Medulla oblongata (tissue), 1 donor: ENCODE measurements around the gene LAMB3.

Experiments used
- DNase-seq: peaks from one replicate; pipeline ENCODE4 v3.0.0-alpha.2; 2015; ENCODE audit errors: extremely low spot score

The LAMB3 gene

GRCh38 chr1:209598227-209598626, 54.0 kb downstream of the LAMB3 start:
- no peak for DNase-seq

DNA sequence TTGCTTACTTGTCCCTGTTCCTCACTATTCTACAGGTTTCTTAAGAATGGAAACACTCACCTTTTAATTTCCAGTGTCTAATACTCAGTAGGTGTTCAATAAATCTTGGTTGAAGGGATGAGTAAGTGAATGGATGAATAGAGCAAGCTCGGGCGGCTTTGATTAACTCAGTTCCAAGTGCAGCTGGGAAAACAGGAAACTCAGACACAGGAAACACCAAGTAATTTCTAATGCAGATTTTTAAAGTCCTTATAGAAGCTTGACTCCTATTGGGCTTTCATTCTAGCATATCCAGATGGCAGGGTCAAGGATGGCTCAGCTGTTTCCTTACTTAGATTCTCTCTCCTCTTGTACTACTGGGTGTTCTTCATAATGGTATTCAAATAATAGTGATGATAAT, 54.7 kb downstream of the LAMB3 start:
- no peak for DNase-seq

DNA sequence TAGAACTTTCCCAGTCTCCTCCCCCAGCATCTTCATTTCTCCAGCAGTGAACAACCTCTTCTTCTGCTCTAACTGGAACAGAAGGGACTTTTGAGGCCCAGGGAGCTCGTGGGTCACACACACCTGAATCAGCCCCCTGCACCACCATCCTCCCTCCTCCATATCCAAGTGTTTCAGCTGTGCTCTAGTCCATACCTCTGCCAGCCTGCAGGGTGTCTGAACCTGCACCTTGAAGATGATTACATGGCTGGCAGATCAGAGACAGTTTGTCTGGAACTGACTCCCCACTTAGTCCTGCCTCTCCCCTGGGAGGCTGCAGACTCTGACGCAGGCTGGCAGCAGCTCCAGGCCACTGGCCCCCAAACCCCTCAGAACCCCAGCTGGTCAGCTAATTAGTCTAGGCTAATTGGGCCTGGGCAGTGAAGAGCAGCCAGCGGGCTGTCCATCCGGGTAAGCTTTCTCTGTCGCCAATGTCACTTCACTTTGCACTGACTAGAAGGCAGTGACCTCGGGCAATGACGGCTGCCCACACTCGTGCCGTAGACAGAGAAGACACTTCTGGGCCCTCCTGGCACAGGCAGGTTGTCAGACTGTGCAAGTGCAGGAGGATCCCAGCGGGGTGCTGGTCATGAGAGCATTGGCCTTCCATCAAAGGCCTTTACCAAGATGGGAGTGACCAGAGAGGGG, 56.5 kb downstream of the LAMB3 start:
- no peak for DNase-seq

DNA sequence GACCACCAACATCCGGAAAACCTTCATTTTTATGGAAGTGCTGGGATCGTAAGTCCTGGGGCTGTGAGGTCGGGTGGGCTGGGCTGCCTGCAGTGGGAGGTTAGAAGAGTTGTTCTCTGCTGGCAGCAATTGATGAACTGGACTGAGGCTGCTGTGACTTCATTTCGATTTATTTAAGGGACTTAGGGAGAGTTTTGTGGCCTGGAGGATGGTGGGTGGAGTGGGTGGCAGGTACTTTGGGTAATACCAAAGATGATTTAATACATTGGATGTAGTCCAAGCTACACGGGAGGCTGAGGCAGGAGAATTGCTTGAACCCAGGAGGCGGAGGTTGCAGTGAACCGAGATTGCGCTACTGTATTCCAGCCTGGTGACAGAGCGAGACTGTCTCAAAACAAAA, 57.2 kb downstream of the LAMB3 start:
- DNase-seq = no peak

- no peak for DNase-seq
Observed at GRCh38 chr1:209594440-209594839, 57.8 kb downstream of the LAMB3 start.

- DNase-seq = no peak
Observed at GRCh38 chr1:209593747-209594146, 58.5 kb downstream of the LAMB3 start.

- DNase-seq = peak; percentile 37
Observed at GRCh38 chr1:209590405-209590804, 61.8 kb downstream of the LAMB3 start.

- no peak for DNase-seq
Observed at GRCh38 chr1:209589863-209590262, 62.4 kb downstream of the LAMB3 start.

DNA sequence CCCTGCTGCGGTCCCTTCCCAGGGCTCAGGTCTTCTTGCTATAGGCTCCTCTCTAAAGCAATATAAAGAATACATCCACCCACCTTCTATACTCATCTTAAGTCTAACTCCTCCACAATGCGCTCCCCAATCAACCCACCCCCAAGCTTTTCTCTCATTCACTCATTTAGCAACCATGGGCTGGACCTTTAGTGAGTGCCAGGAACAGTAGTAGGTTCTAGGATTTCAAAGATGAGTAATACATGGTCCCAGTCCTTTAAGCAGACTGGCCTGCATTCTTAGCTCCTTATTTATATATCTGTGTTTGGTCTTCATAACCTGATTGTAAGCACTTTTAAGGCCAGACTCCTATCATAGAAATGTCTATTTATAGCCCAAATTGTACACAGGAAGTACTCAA, 62.8 kb downstream of the LAMB3 start:
- no peak for DNase-seq

DNA sequence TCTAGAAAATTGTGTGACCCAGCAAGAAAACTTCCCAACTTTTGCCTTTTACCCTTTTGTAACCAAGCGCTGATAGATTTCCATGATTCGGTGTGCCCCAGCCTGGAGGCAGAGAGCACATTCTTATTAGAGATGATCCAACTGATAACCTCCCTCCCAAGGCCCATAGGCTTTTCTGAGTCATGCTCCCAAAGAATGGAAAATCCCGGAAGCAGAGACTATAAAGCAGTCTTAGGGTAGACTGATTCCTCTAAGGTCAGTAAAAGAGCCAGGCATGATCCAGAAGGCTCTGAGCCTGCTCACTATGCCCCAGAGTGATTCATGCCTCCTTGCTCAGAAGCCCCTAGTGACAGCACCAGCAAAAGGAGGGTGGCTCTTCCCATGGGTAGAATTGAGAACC, 64.4 kb downstream of the LAMB3 start:
- no peak for DNase-seq

- DNase-seq = no peak
Observed at GRCh38 chr1:209586221-209586740, 65.9 kb downstream of the LAMB3 start.

DNA sequence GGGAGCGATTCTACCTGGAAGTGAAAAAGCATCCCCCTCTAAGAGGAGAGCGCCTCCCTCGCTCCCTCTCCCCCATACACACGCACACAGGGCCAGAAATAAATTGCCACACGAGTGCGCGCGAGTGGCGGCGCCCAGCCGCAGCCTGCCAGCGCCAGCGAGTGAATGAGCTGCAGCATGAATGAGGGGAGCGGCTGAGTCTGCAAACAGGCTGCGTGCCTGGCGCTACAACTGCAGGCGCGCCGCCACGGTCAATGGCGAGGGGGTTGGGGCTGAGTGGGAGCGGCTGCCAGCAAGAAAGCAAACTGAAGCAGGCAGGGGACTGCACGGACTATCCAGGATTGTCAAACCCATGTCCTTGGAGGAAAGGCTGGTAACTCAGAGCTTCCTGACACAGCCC, 66.6 kb downstream of the LAMB3 start:
- peak; percentile 60 for DNase-seq

GRCh38 chr1:209585197-209585596, 67.0 kb downstream of the LAMB3 start:
- no peak for DNase-seq

DNA sequence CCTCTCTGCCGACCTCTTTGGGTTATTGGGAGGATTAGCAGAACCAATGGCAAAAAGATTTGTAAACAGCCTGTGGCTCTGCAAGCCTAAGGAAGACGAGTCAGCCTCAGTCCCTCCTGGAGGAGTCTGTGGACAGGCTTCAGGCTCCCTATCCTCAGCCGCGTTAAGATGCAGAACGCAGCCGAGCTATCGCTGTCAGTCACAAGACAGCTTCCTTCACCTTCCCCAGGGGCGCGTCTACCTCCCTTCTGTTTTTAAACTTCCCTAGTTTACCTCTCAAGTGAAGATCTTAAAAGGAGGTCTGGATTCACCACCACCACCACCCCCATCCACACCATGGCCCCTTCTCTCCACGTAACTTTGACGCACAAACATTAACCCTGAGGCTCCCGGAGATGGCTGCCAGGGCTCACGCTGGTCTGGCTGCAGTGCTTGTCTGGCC, 68.0 kb downstream of the LAMB3 start:
- DNase-seq = no peak

DNA sequence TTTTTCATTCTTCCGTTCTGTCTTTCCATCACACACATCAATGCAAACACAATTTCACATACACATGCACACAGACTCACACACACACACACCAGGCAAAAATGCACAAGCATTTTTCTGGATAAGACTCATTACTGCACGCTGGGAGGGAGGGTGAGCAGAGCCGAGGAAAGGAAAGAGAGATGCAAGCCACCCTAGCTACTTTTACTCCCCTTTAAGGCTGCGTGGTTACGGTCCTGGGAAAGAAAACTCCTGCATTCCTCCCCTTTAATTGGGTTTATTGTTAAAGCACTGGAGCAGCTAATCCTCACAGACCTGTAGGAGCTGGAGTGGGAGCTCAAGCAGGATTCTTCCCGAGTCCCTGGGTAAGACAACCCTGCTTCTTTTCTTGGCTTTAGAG, 68.8 kb downstream of the LAMB3 start, which contains the start of gene CAMK1G:
Gene CAMK1G (plus strand): TSS at position 307 of the 400 bp plus-strand sequence. CDS start 11,270 bp downstream, outside the sequence.
- DNase-seq = peak; percentile 13

DNA sequence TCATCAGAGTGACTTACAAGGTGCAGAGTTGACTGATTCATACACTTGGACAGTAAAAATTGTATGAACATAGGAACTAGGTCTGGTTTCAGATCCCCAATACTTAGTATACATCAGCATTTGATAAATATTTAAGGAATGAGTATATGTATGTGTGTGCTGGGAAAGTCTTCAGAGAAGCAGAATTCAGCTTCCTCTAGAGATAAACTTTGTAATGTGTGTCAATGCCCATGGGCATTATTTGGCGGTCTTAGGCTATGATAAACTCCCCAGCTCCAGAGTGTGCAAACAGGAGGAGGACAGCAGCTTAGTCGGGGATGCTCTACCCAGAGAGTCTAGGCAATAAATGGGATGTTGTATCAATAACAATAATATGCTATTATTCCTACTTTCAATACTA, 71.6 kb downstream of the LAMB3 start:
- no peak for DNase-seq

- no peak for DNase-seq
Observed at GRCh38 chr1:209577346-209577745, 74.9 kb downstream of the LAMB3 start.

GRCh38 chr1:209576392-209577197, 75.6 kb downstream of the LAMB3 start:
- peak; percentile 92 for DNase-seq

DNA sequence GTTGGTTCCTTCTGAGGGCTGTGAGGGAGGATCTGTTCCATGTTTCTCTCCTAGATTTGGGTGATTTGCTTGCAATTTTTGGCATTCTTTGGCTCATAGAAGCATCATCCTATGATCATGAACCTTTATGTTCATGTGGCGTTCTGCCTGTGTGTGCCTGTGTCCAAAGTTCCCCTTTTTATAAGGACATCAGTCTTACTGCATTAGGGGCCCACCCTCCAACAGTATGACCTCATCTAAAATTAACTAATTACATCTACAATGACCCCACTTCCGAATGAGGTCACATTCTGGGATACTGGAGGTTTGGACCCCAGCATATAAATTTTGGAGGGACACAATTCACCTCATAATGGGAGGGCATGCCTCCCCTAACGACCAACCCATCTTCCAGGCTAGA, 81.5 kb downstream of the LAMB3 start:
- no peak for DNase-seq

DNA sequence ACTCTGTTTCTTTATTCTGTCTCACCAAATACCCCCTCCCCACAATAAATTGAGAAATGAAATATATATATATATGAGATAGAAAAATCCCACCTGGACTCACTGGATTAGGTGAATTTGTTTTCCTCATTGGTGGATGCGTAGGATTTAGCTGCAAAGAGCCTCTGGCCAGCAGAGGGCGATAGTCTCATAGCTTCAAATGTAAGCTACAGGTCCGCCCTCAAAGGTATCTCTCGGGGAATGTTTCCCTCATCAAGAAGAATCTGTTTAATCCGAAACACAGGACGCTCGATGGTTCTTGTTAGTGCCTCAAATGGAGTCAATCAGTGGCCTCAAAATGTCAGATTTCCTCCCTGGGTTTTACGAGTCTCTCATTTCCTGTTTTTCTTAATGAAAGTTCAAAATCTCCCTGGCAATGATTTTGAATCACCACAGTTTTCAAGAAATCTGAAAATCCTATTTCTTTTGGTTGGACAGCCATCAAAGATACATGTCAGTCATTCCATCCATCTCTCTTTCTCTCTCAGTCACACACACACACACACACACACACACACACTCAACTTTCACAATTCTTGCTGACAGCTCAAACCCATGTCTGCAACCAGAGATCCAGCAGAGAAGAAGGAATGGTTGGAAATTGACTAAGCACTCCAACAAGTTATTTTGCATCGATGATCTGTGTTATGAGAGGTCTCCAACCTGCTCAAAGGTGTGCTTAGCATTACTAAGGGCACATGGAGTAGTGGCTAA, 82.6 kb downstream of the LAMB3 start:
- DNase-seq = peak; percentile 85

- DNase-seq = no peak
Observed at GRCh38 chr1:209567698-209568175, 84.5 kb downstream of the LAMB3 start.
